ENCODE results near the gene COQ8B. TPM values are rescaled to one million over a fixed set of nuclear protein-coding genes. Genes with fewer than 3 reads are reported as not detected.

The COQ8B gene
- total RNA-seq, 4 donors from 2014 or later, result 34.5 to 57.7 (median 45.3) TPM

GRCh38 chr19:40755791-40756190 is 39.1 kb upstream of the COQ8B start:
- H3K36me3 ChIP-seq, result peaks cover 39 to 67% (median 53%) of the 10 kb centered on the region in 4 donors

DNA sequence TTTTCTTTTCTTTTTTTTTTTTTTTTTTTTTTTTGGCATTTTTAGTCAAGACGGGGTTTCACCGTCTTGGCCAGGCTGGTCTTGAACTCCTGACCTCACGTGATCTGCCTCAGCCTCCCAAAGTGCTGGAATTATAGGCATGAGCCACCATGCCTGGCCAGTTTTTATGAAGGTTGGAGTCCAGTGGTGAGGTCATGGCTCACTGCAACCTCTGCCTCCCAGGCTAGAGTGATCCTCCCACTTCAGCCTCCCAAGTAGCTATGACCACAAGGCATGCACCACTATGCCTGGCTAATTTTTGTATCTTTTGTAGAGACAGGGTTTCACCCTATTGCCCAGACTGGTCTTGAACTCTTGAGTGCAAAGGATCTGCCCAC is 38.5 kb upstream of the COQ8B start:
- DNase-seq (ENCODE audit: extremely low spot score), result no peak
- peaks cover 33 to 62% (median 48%) of the 10 kb centered on the region in 4 donors for H3K36me3 ChIP-seq
- intact Hi-C loops (cut with DNase I), result no loop called here
- TF ChIP-seq POLR2AphosphoS5 (IDR thresholded peaks at IDR 0.05), result no peak
- no peak for TF ChIP-seq POLR2A (IDR thresholded peaks at IDR 0.05; ENCODE audit: low read depth)
- TF ChIP-seq CTCF (IDR thresholded peaks at IDR 0.05), result no peak
- no peak for TF ChIP-seq EP300 (IDR thresholded peaks at IDR 0.05)
- peaks cover 33 to 56% (median 53%) of the 10 kb centered on the region in 4 donors for H3K4me1 ChIP-seq
- H3K27me3 ChIP-seq, result no peaks in the 10 kb centered on the region
- 100% methylated on average over 3 of the region's 3 CpGs for WGBS
- H3K9me3 ChIP-seq, result no peaks in the 10 kb centered on the region
- no peak overlapping the region for H3K4me3 ChIP-seq
- no peak overlapping the region for H3K27ac ChIP-seq (replicated peaks in 1 of 4)

More at GRCh38 chr19:40755791-40756190, 39.1 kb upstream of the COQ8B start:
- H3K9me3 ChIP-seq, result no peaks in the 10 kb centered on the region
- H3K27me3 ChIP-seq, result no peaks in the 10 kb centered on the region
- intact Hi-C loops (cut with DNase I), result no loop called here
- WGBS, result 95% methylated on average over 8 of the region's 8 CpGs
- no peak for DNase-seq (ENCODE audit: extremely low spot score)
- H3K27ac ChIP-seq (replicated peaks in 1 of 4), result no peak overlapping the region
- TF ChIP-seq CTCF (IDR thresholded peaks at IDR 0.05), result no peak
- no peak for TF ChIP-seq EP300 (IDR thresholded peaks at IDR 0.05)
- no peak for TF ChIP-seq POLR2AphosphoS5 (IDR thresholded peaks at IDR 0.05)
- no peak for TF ChIP-seq POLR2A (IDR thresholded peaks at IDR 0.05; ENCODE audit: low read depth)
- H3K4me3 ChIP-seq, result no peak overlapping the region
- H3K4me1 ChIP-seq, result peaks cover 33 to 56% (median 53%) of the 10 kb centered on the region in 4 donors

GRCh38 chr19:40754611-40755247 is 38.0 kb upstream of the COQ8B start:
- intact Hi-C loops (cut with DNase I), result loop anchor here (5.0 kb wide), 2 partner anchors 43 to 63 kb away; partner anchors contain the start of gene EGLN2
- H3K27ac ChIP-seq (replicated peaks in 1 of 4), result no peak overlapping the region
- TF ChIP-seq EP300 (IDR thresholded peaks at IDR 0.05) (no peak), POLR2AphosphoS5 (IDR thresholded peaks at IDR 0.05) (no peak), CTCF (IDR thresholded peaks at IDR 0.05) (no peak), POLR2A (IDR thresholded peaks at IDR 0.05; ENCODE audit: low read depth) (no peak)
- H3K9me3 ChIP-seq, result no peaks in the 10 kb centered on the region
- peaks cover 37 to 60% (median 57%) of the 10 kb centered on the region in 4 donors for H3K4me1 ChIP-seq
- H3K27me3 ChIP-seq, result no peaks in the 10 kb centered on the region
- peak overlapping the region in 3 of 4 donors; percentile 2 to 24 (median 7) for H3K4me3 ChIP-seq
- peaks cover 28 to 57% (median 43%) of the 10 kb centered on the region in 4 donors for H3K36me3 ChIP-seq
- no peak for DNase-seq (ENCODE audit: extremely low spot score)
- 80% methylated on average over 9 of the region's 9 CpGs for WGBS

DNA sequence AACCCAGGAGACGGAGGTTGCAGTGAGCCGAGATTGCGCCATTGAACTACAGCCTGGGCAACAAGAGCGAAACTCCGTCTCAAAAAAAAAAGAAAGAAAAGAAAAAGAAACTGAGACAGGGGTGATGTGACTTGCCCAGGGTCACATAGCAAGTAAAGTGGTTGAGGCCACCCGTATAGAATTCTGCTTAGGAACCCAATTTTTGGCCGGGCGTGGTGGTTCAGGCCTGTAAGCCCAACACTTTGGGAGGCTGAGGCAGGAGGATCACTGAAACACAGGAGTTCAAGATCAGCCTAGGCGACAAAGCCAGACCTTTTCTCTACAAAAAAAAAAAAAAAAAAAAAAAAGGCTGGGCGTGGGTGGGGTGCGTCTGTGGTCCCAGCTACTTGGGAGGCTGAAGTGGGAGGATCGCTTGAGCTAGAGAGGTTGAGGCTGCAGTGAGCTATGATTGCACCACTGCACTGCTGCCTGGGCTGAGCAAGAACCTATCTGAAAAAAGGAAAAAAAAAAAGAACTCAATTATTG is 35.6 kb upstream of the COQ8B start:
- Histone ChIP-seq H3K4me3 (peak overlapping the region; percentile 65 to 82 (median 72)), H3K27ac (replicated peaks in 1 of 4) (peak overlapping the region; percentile 89 to 98 (median 92)), H3K36me3 (peaks cover 7 to 33% (median 19%) of the 10 kb centered on the region in 4 donors), H3K4me1 (peaks cover 51 to 77% (median 71%) of the 10 kb centered on the region in 4 donors), H3K9me3 (no peaks in the 10 kb centered on the region), H3K27me3 (no peaks in the 10 kb centered on the region)
- TF ChIP-seq POLR2AphosphoS5 (IDR thresholded peaks at IDR 0.05) (no peak), CTCF (IDR thresholded peaks at IDR 0.05) (no peak), POLR2A (IDR thresholded peaks at IDR 0.05; ENCODE audit: low read depth) (no peak)
- WGBS, result 84% methylated on average over 12 of the region's 12 CpGs
- intact Hi-C loops (cut with DNase I), result loop anchor here (5.0 kb wide), 2 partner anchors 45 to 65 kb away; partner anchors contain the start of gene EGLN2
- DNase-seq (ENCODE audit: extremely low spot score), result no peak
